ENCODE measurements around the gene NFIB. TPM values are rescaled to one million over a fixed set of nuclear protein-coding genes. Genes with fewer than 3 reads are reported as not detected.

NFIB gene
- total RNA-seq, 1 experiment from 2014 or later, result 14.3 TPM

GRCh38 chr9:14327036-14327435, 13.1 kb upstream of the NFIB start:
- Histone ChIP-seq H4K91ac (ENCODE audit: insufficient read length, low read depth, low read length) (no peak overlapping the region), H3K4me2 (ENCODE audit: insufficient read depth, insufficient read length, low read length) (no peak overlapping the region), H3K18ac (ENCODE audit: insufficient read length, low read depth, low read length) (no peak overlapping the region), H3K79me1 (ENCODE audit: insufficient read depth, low read depth, low read length, poor library complexity, severe bottlenecking) (no peaks in the 10 kb centered on the region), H2BK120ac (ENCODE audit: low read depth, low read length, poor library complexity, severe bottlenecking) (no peak overlapping the region), H3K27ac (ENCODE audit: insufficient read length, low read depth, low read length) (no peak overlapping the region), H4K20me1 (ENCODE audit: control insufficient read depth, insufficient read depth, insufficient read length) (no peaks in the 10 kb centered on the region), H3K4ac (ENCODE audit: low read depth, low read length) (no peak overlapping the region), H3T11ph (ENCODE audit: low read length) (no peak overlapping the region), H3K56ac (ENCODE audit: insufficient read length, low read depth, low read length) (no peak overlapping the region), H3K9ac (ENCODE audit: extremely low read depth, insufficient read length, low read length) (no peak overlapping the region), H3K9me3 (ENCODE audit: control insufficient read depth, low read depth, low read length) (no peaks in the 10 kb centered on the region), H3K23me2 (ENCODE audit: insufficient read length, low read depth, low read length, poor library complexity, severe bottlenecking) (peaks cover 4% of the 10 kb centered on the region), H2AFZ (ENCODE audit: low read length) (no peak overlapping the region), H2BK15ac (ENCODE audit: low read depth, low read length) (no peak overlapping the region), H3K79me2 (ENCODE audit: insufficient read depth, low read length) (no peaks in the 10 kb centered on the region), H4K8ac (replicated peaks; ENCODE audit: insufficient read length, low read depth, low read length) (no peak overlapping the region), H3K27me3 (ENCODE audit: insufficient read depth, low read length) (no peaks in the 10 kb centered on the region), H2BK5ac (ENCODE audit: insufficient read length, low read length) (no peak overlapping the region), H2AK5ac (ENCODE audit: insufficient read length, low read length) (no peak overlapping the region), H2BK20ac (ENCODE audit: low read depth, low read length, poor library complexity, severe bottlenecking) (no peak overlapping the region), H4K5ac (ENCODE audit: insufficient read length, low read depth, low read length) (no peak overlapping the region), H3K14ac (ENCODE audit: insufficient read depth, low read length) (no peak overlapping the region), H2BK12ac (ENCODE audit: insufficient read length, low read depth, low read length) (no peak overlapping the region), H3K4me1 (ENCODE audit: insufficient read depth, low read length) (no peaks in the 10 kb centered on the region), H3K23ac (ENCODE audit: insufficient read length, low read depth, low read length) (no peak overlapping the region)
- no CpG with 5 or more reads among the region's 4 CpGs for WGBS (ENCODE audit: extremely low coverage, insufficient read length, low lambda C conversion rate)
- TF ChIP-seq CTCF (conservative IDR thresholded peaks at IDR 0.05), result no peak
- Mint-ChIP-seq H3K36me3 (ENCODE audit: insufficient read depth in 1 of 3, low read depth in 3 of 3) (no peaks in the 10 kb centered on the region; a peak in 1 of 7 replicates), H3K27me3 (ENCODE audit: low read depth) (no peaks in the 10 kb centered on the region), H3K27ac (no peak overlapping the region), H3K4me3 (no peak overlapping the region), H3K9me3 (no peaks in the 10 kb centered on the region), H3K4me1 (peaks cover 10 to 11% of the 10 kb centered on the region in 2 experiments)
- no peak for DNase-seq

Data from H9 (cell line).